ENCODE results near the gene RBM47.

GRCh38 chr4:40454816-40455215 is 174.8 kb downstream of the RBM47 start:
- TF ChIP-seq CTCF (conservative IDR thresholded peaks at IDR 0.05), result no peak
- no peak for TF ChIP-seq EZH2 (IDR thresholded peaks at IDR 0.05; ENCODE audit: low read depth)
